AG04450 (cell line): ENCODE results near the gene ITIH5. TPM values are rescaled to one million over a fixed set of nuclear protein-coding genes. Genes with fewer than 3 reads are reported as not detected.
"Not testable (repeated sequence)": the region's sequence is repeated elsewhere in the genome, so short reads cannot be mapped to it uniquely, and the experiment has no call there.

Experiments used
- CTCF ChIA-PET: fragments of 300-600, 350-600 bp; formaldehyde crosslinking; extraction: SDS; loops from one replicate; lab custom pipeline; 2022; ENCODE audit warnings: antibody characterized with exemption, inconsistent platforms; lab: Charles Lee
- POLR2A ChIA-PET: fragments of 350-600 bp; formaldehyde crosslinking; extraction: SDS; loops from one replicate; lab custom pipeline; 2021; ENCODE audit warnings: antibody characterized with exemption, inconsistent platforms; lab: Yijun Ruan, JAX
- DNase-seq: peaks from one replicate; pipeline ENCODE4 v3.0.0-alpha.2; 2011; ENCODE audit warnings: low read depth, low spot score
- H3K27ac ChIP-seq: one replicate; pipeline ENCODE4 v1.5.1; 2012; ENCODE audit warnings: low read depth, low read length, control low read depth
- H3K27me3 ChIP-seq: one replicate; pipeline ENCODE4 v1.6.0; 2012; ENCODE audit warnings: low read length; ENCODE audit not compliant: control insufficient read depth, insufficient read depth
- H3K4me3 ChIP-seq: 2 replicates; pipeline ENCODE4 v1.5.1; 2011; ENCODE audit warnings: mild to moderate bottlenecking, low read depth, low read length, control low read depth
- H3K9me3 ChIP-seq: 2 replicates; pipeline ENCODE4 v1.5.1; 2012; ENCODE audit warnings: low read length; ENCODE audit not compliant: control insufficient read depth, insufficient read depth
- CTCF ChIP-seq: IDR thresholded peaks from 2 replicates; pipeline ENCODE4 v1.5.1; 2011; ENCODE audit warnings: low read depth, low read length, control low read depth, inconsistent platforms
- polyA plus RNA-seq: library from polyadenylated mRNA; depleted of rRNA; stranded (reverse); fragments of >200 nt; gene quantifications from 2 replicates; pipeline ENCODE4 v1.2.3, GENCODE V29; 2011

The ITIH5 gene
- polyA plus RNA-seq, 1 experiment = 0.11 TPM

GRCh38 chr10:7689591-7689990 lies 22.8 kb upstream of the ITIH5 start:
- TF ChIP-seq CTCF = no peak
- DNase-seq = no peak
- POLR2A ChIA-PET = no interaction called here
- H3K4me3 ChIP-seq = no peak overlapping the region
- peaks cover 3% of the 10 kb centered on the region; the same call in 1 of the 2 replicates for H3K9me3 ChIP-seq
- H3K27ac ChIP-seq = no peak overlapping the region
- CTCF ChIA-PET = interaction anchor here (6.9 kb wide), 1 partner anchor 165 kb away, joined by 120 read pairs; no protein-coding TSS in a partner anchor
- no peaks in the 10 kb centered on the region for H3K27me3 ChIP-seq

GRCh38 chr10:7687228-7687907 lies 20.6 kb upstream of the ITIH5 start:
- Histone ChIP-seq H3K4me3 (no peak overlapping the region), H3K9me3 (peaks cover 3% of the 10 kb centered on the region; the same call in 1 of the 2 replicates), H3K27me3 (no peaks in the 10 kb centered on the region), H3K27ac (no peak overlapping the region)
- TF ChIP-seq CTCF = peak; percentile 87
- POLR2A ChIA-PET = no interaction called here
- CTCF ChIA-PET = interaction anchor here (0.6 to 6.9 kb wide), 29 partner anchors 10 to 1615 kb away, joined by 3 to 120 read pairs (median 3); partner anchors contain the start of gene ITIH2
- peak; percentile 65 for DNase-seq

- Histone ChIP-seq H3K4me3 (no peak overlapping the region), H3K9me3 (peaks cover 3% of the 10 kb centered on the region; the same call in 1 of the 2 replicates)
These were observed 19.8 kb upstream of the ITIH5 start for GRCh38 chr10:7686351-7687171.

GRCh38 chr10:7680078-7680477 lies 13.3 kb upstream of the ITIH5 start:
- CTCF ChIA-PET, H3K27me3 ChIP-seq, POLR2A ChIA-PET, H3K4me3 ChIP-seq, H3K27ac ChIP-seq, H3K9me3 ChIP-seq, DNase-seq: not testable (repeated sequence)

More at GRCh38 chr10:7686351-7687171, 19.8 kb upstream of the ITIH5 start:
- ChIA-PET POLR2A (no interaction called here), CTCF (interaction anchor here (0.6 to 6.9 kb wide), 28 partner anchors 10 to 1616 kb away, joined by 3 to 120 read pairs (median 3); partner anchors contain the start of gene ITIH2)
- Histone ChIP-seq H3K27me3 (no peaks in the 10 kb centered on the region), H3K27ac (no peak overlapping the region)
- DNase-seq = no peak
- TF ChIP-seq CTCF = no peak

- ChIA-PET POLR2A (no interaction called here), CTCF (no interaction called here)
- no peak for DNase-seq
- Histone ChIP-seq H3K27me3 (no peaks in the 10 kb centered on the region), H3K27ac (no peak overlapping the region), H3K4me3 (no peak overlapping the region), H3K9me3 (no peaks in the 10 kb centered on the region)
- TF ChIP-seq CTCF = no peak
These were observed 12.5 kb upstream of the ITIH5 start for GRCh38 chr10:7679256-7679655.
